AG09319 (cell line): ENCODE measurements around the gene EFHD1.

Experiments
- DNase-seq: peaks from one replicate; pipeline ENCODE4 v3.0.0-alpha.2; 2010; ENCODE audit warnings: low read depth; ENCODE audit errors: extremely low read depth
- TF ChIP-seq, protein P1 (sequence below): IDR thresholded peaks from 2 replicates; pipeline ENCODE4 v1.5.1; 2011; ENCODE audit warnings: low read depth, mild to moderate bottlenecking, inconsistent platforms, low read length, moderate library complexity

Gene EFHD1

DNA sequence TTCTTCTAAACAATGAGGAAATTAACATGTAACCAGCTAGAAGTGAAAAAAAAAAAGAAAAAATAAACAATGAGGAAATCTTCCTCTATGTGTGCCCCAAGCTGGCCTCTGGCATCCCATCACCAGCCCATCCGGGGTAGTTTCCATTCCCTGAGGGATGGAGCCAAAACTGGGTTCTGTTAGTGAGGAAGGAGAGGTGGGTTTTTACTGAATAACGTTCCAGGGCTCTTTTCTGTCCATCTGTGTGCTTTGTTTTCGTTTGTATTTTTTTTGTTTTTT is 9.7 kb downstream of the EFHD1 start:
- TF ChIP-seq, protein P1, sequence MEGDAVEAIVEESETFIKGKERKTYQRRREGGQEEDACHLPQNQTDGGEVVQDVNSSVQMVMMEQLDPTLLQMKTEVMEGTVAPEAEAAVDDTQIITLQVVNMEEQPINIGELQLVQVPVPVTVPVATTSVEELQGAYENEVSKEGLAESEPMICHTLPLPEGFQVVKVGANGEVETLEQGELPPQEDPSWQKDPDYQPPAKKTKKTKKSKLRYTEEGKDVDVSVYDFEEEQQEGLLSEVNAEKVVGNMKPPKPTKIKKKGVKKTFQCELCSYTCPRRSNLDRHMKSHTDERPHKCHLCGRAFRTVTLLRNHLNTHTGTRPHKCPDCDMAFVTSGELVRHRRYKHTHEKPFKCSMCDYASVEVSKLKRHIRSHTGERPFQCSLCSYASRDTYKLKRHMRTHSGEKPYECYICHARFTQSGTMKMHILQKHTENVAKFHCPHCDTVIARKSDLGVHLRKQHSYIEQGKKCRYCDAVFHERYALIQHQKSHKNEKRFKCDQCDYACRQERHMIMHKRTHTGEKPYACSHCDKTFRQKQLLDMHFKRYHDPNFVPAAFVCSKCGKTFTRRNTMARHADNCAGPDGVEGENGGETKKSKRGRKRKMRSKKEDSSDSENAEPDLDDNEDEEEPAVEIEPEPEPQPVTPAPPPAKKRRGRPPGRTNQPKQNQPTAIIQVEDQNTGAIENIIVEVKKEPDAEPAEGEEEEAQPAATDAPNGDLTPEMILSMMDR, result no peak
- DNase-seq, result no peak

DNA sequence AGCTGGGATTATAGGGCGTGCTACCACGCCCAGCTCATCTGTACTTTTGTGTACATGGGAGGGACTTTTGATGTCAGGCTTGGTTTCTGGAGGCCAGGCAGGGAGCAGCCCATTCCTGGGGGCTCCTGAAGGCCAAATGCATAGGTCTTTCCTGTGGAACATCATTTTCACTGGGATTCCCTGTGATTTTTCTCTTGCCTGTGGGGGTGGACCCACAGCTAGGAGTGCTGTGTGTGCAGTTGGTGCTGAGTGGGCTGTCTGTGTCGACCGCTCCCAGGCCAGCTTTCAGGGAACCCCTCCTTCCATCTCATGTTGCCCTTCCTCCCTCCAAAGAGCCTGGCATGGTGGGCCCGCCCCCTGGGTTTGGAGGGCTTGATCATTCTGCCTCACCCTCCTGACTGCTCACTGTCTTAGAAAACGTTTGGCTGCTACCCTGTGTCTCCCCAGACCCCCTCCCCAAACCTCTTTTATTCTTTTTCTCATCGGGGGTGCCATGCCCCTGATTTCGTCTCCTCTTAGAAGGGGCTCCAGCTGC is 10.5 kb downstream of the EFHD1 start:
- TF ChIP-seq, protein P1, result no peak
- no peak for DNase-seq

DNA sequence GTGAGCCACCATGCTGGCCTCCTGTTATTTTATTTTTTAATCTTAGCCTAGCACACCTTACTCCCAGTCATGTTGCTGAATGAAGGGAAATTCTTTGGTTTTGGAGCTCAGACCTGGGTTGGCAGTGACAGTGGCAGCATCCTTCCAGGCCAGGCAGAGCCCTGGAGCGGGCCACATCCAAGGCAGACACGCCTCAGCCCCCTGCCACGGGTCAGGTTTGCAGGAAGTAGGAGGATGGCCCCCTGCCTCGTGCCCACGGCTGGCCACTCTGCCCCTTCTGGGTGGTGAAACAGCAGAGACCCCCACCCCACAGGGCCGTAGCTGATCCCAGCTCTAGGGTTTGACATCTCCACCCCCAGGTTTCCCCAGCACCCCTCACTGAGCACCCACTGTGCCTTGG is 11.7 kb downstream of the EFHD1 start:
- DNase-seq, result no peak

DNA sequence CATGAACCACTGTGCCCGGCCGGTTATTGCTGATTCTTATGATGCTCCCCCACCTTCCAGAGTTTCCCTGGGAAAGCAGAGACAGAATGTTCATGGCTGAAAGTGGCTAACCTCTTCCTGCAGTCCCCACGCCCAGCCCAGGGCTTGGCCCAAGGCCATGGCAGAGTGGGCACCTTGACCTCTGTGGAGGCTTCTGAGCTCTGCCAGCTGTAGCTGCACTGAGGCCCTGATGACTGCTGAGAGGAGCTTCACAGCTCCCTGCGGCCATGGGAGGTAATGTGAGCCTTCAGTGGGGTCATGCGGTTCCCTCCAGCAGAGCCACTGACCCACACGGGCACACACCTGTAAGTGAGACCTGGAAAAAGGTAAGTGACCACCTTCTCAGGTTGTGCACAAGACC is 13.3 kb downstream of the EFHD1 start:
- no peak for DNase-seq
- TF ChIP-seq, protein P1, result no peak

More for the DNA sequence above, 11.7 kb downstream of the EFHD1 start:
- TF ChIP-seq, protein P1, result no peak

DNA sequence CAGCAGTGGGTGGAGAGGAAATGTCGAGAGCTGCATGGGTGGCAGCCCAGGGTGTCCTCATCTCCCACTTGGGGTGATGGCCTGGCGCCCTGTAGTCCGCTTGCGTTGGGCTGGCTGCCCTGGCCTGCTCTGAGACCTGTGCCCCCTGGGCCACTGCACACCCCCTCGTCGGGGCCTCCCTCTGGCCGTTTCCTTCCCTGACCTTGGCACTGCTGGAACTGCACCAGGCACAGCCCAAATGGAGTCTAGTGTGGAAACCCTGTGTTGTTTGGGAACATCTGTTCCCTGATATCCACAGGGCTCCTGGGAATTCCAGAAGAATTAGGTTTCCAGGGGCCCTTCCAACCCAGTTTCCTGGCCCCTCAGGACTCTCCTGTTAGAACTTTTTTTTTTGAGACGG is 13.9 kb downstream of the EFHD1 start:
- DNase-seq, result no peak
- TF ChIP-seq, protein P1, result no peak

DNA sequence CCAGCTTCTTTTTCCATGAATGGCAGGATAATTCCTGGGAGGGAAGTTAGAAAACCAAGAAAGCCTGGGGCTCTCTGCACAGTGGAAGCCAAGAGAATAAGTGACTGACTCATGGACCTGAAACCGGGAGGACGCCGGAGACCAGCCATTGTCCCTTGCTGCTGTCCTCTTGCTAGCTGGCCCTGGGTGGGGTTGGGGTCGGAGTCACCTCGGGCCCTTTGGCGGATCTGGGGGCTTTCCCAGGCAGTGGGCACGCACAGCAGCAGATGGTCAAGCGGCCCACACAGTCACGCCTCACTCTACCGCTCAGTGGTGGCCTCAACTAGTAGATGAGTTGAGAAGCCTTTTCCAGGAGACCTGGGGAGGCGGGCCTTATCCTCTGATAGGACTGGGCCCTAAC is 15.6 kb downstream of the EFHD1 start:
- TF ChIP-seq, protein P1, result no peak
- DNase-seq, result no peak

DNA sequence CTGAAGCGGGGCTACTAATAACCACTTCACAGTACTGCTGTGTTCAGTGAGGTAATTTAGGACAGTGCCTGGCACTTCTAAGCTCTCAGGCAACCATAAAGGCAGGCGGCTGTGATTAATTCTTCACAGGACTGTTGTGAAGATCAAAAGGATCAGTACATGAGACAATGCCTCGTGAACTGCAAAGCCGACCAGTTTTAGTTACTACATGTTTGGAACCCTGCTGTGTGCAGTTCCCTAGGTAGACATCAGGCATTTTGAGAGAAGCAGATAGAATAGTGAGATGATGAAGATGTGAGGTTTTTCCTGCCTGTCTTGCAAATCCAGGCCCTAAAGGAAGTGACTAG is 19.1 kb downstream of the EFHD1 start:
- no peak for DNase-seq
- TF ChIP-seq, protein P1, result no peak
